A549 (cell line): ENCODE data around the gene CDK17. TPM values are rescaled to one million over a fixed set of nuclear protein-coding genes. Genes with fewer than 3 reads are reported as not detected.

ENCODE experiments used
- ATAC-seq, 2 experiments: fragments of 200-7000 bp in 1 of 2; fragments of >200 bp in 1 of 2; cut with Nextera tagmentation in 1 of 2; cut with Tn5 transposase in 1 of 2; 3 replicates each; pipeline versions ENCODE4 v1.8.0 to v1.9.1; 2018 to 2020; ENCODE audit warnings: mild to moderate bottlenecking in 1 of 2, moderate library complexity in 1 of 2
- CTCF ChIA-PET: fragments of 300-600 bp; sonication (Branson Sonifier 250); formaldehyde crosslinking; extraction: SDS; loops from one replicate; lab custom pipeline; 2021; ENCODE audit warnings: antibody characterized with exemption, inconsistent platforms; lab: Yijun Ruan, JAX
- POLR2A ChIA-PET: fragments of 350-600 bp; formaldehyde crosslinking; extraction: SDS; loops from one replicate; lab custom pipeline; 2021; ENCODE audit warnings: antibody characterized with exemption, inconsistent platforms; lab: Yijun Ruan, JAX
- DNase-seq, 2 experiments: peaks; one replicate each; pipeline versions ENCODE4 v3.0.0 to v3.0.0-alpha.2; 2011 to 2016; ENCODE audit warnings: low read depth in 1 of 2, low spot score in 1 of 2
- FAIRE-seq: peaks from 2 replicates; lab custom pipeline; 2011; peaks lifted over from hg19 to GRCh38; lab: Jason Lieb, UNC
- H3K27ac ChIP-seq, 2 experiments: fragments of >200 bp; sonication (Bioruptor Twin); formaldehyde crosslinking; 3 replicates each; pipeline ENCODE4 v1.5.1; 2016 to 2017
- H3K4me1 ChIP-seq: fragments of >200 bp; sonication (Bioruptor Twin); formaldehyde crosslinking; 3 replicates; pipeline ENCODE4 v1.6.1; 2016
- H3K4me2 ChIP-seq: fragments of >200 bp; sonication (Bioruptor Twin); formaldehyde crosslinking; 3 replicates; pipeline ENCODE4 v1.6.1; 2016
- H3K4me3 ChIP-seq: fragments of >200 bp; sonication (Bioruptor Twin); formaldehyde crosslinking; 3 replicates; pipeline ENCODE4 v1.5.1; 2016
- H3K9me3 ChIP-seq: fragments of >200 bp; sonication (Bioruptor Twin); formaldehyde crosslinking; 3 replicates; pipeline ENCODE4 v1.6.1; 2016
- BCL3 ChIP-seq: fragments of >200 bp; sonication (Bioruptor Twin); formaldehyde crosslinking; IDR thresholded peaks from 3 replicates; pipeline ENCODE4 v1.6.1; 2016
- CBX8 ChIP-seq: fragments of 200-600 bp; sonication (generic); IDR thresholded peaks from 2 replicates; pipeline ENCODE4 v1.6.1; 2016
- CEBPB ChIP-seq, 2 experiments: fragments of >200 bp in 1 of 2; sonication (Bioruptor Twin) in 1 of 2; formaldehyde crosslinking in 1 of 2; IDR thresholded peaks; 2 replicates each; pipeline ENCODE4 v1.6.1; 2012 to 2016
- CHD4 ChIP-seq: fragments of 200-600 bp; sonication (generic); IDR thresholded peaks from 2 replicates; pipeline ENCODE4 v1.6.1; 2016; ENCODE audit warnings: antibody characterized with exemption, mild to moderate bottlenecking, borderline replicate concordance
- EHMT2 ChIP-seq: fragments of 200-600 bp; sonication (generic); IDR thresholded peaks from 2 replicates; pipeline ENCODE4 v1.6.1; 2016; ENCODE audit warnings: antibody characterized with exemption, low read depth, mild to moderate bottlenecking, moderate library complexity
- FOXS1 ChIP-seq: fragments of 250-450 bp; sonication (Bioruptor Pico); IDR thresholded peaks from 2 replicates; pipeline ENCODE4 v1.5.0; 2020; ENCODE audit warnings: mild to moderate bottlenecking, moderate library complexity
- HES2 ChIP-seq: fragments of >200 bp; sonication (Bioruptor Twin); formaldehyde crosslinking; IDR thresholded peaks from 2 replicates; pipeline ENCODE4 v1.6.1; 2016
- HOXA7 ChIP-seq: fragments of 250-450 bp; sonication (Bioruptor Pico); IDR thresholded peaks from 2 replicates; pipeline ENCODE4 v1.5.0; 2020; ENCODE audit warnings: mild to moderate bottlenecking, moderate library complexity
- HOXB13 ChIP-seq: fragments of 250-450 bp; sonication (Bioruptor Pico); IDR thresholded peaks from 2 replicates; pipeline ENCODE4 v1.5.0; 2020; ENCODE audit warnings: low read depth, mild to moderate bottlenecking, moderate library complexity
- HOXB5 ChIP-seq: fragments of 250-450 bp; sonication (Bioruptor Pico); IDR thresholded peaks from 2 replicates; pipeline ENCODE4 v1.5.0; 2020; ENCODE audit warnings: mild to moderate bottlenecking, moderate library complexity
- JUNB ChIP-seq: fragments of >200 bp; sonication (Bioruptor Twin); formaldehyde crosslinking; IDR thresholded peaks from 2 replicates; pipeline ENCODE4 v1.6.1; 2016
- KDM1A ChIP-seq: fragments of 200-600 bp; sonication (generic); IDR thresholded peaks from 2 replicates; pipeline ENCODE4 v1.6.1; 2016; ENCODE audit warnings: low read depth, mild to moderate bottlenecking
- KDM5A ChIP-seq: fragments of 200-600 bp; sonication (generic); IDR thresholded peaks from 2 replicates; pipeline ENCODE4 v1.6.1; 2016; ENCODE audit warnings: antibody characterized with exemption, mild to moderate bottlenecking
- MAFK ChIP-seq: fragments of 450-650 bp; IDR thresholded peaks from 2 replicates; pipeline ENCODE4 v1.6.1; 2014; ENCODE audit not compliant: partially characterized antibody
- MAZ ChIP-seq: fragments of 150-350 bp; IDR thresholded peaks from 2 replicates; pipeline ENCODE4 v1.6.1; 2014; ENCODE audit warnings: antibody characterized with exemption, low read depth, low read length, borderline replicate concordance
- NFE2L2 ChIP-seq: fragments of 150-350 bp; conservative IDR thresholded peaks from 2 replicates; pipeline ENCODE4 v1.6.1; 2014; ENCODE audit warnings: low read length
- NPAS2 ChIP-seq: fragments of 250-450 bp; sonication (Bioruptor Pico); IDR thresholded peaks from 2 replicates; pipeline ENCODE4 v1.8.0; 2022; ENCODE audit warnings: mild to moderate bottlenecking, moderate library complexity, borderline replicate concordance
- PHF8 ChIP-seq: fragments of 200-600 bp; sonication (generic); IDR thresholded peaks from 2 replicates; pipeline ENCODE4 v1.6.1; 2016; ENCODE audit warnings: low read depth, mild to moderate bottlenecking, antibody characterized with exemption, moderate library complexity, borderline replicate concordance
- POLR2A ChIP-seq: IDR thresholded peaks from 2 replicates; pipeline ENCODE4 v1.6.1; 2012; ENCODE audit warnings: mild to moderate bottlenecking, low read length
- POLR2AphosphoS2 ChIP-seq: conservative IDR thresholded peaks from 2 replicates; pipeline ENCODE4 v1.6.1; 2012; ENCODE audit warnings: low read length, improper control_type of control experiment, inconsistent platforms
- RAD21 ChIP-seq, 2 experiments: fragments of >200 bp in 1 of 2; sonication (Bioruptor Twin) in 1 of 2; formaldehyde crosslinking in 1 of 2; IDR thresholded peaks in 1 of 2; conservative IDR thresholded peaks in 1 of 2; 2 replicates in 1 of 2; 3 replicates in 1 of 2; pipeline ENCODE4 v1.6.1; 2012 to 2018; ENCODE audit warnings: inconsistent platforms in 1 of 2
- RFX5 ChIP-seq: fragments of 450-650 bp; IDR thresholded peaks from 2 replicates; pipeline ENCODE4 v1.7.1; 2014; ENCODE audit warnings: antibody characterized with exemption, mild to moderate bottlenecking, moderate library complexity
- RNF2 ChIP-seq: fragments of 200-600 bp; sonication (generic); IDR thresholded peaks from 2 replicates; pipeline ENCODE4 v1.6.1; 2016; ENCODE audit warnings: low read depth, mild to moderate bottlenecking, antibody characterized with exemption, moderate library complexity, borderline replicate concordance
- TP53 ChIP-seq: fragments of 250-450 bp; sonication (Bioruptor Pico); IDR thresholded peaks from 2 replicates; pipeline ENCODE4 v1.5.0; 2021; ENCODE audit warnings: mild to moderate bottlenecking, moderate library complexity
- USF2 ChIP-seq: fragments of 450-650 bp; IDR thresholded peaks from 2 replicates; pipeline ENCODE4 v1.6.1; 2014; ENCODE audit warnings: antibody characterized with exemption
- ZC3H11A ChIP-seq: fragments of 450-650 bp; IDR thresholded peaks from 2 replicates; pipeline ENCODE4 v1.6.1; 2014; ENCODE audit warnings: antibody characterized with exemption, mild to moderate bottlenecking
- WGBS: methylation state at CpG from one replicate; pipeline ENCODE4 v1.1.6; 2017; ENCODE audit errors: missing lambda C conversion rate; 5-methylcytosine and 5-hydroxymethylcytosine counted together
- polyA plus RNA-seq, 4 experiments: library from polyadenylated mRNA; depleted of rRNA in 3 of 4; stranded (reverse); fragments of >200 nt; fragmentation: RNase III in 1 of 4; extraction: RNeasy Plus Mini Kit Qiagen cat#74134 plus additional on column Dnase treatment in 1 of 4; gene quantifications; 2 replicates in 3 of 4; 3 replicates in 1 of 4; pipeline ENCODE4 v1.2.3, GENCODE V29; 2011 to 2017
- TF ChIP-seq, protein P1 (sequence below): IDR thresholded peaks from 2 replicates; pipeline ENCODE4 v1.6.1; 2012; ENCODE audit warnings: low read depth, borderline replicate concordance
- TF ChIP-seq, protein P2 (sequence below): fragments of 200-600 bp; sonication (generic); IDR thresholded peaks from 2 replicates; pipeline ENCODE4 v1.6.1; 2016; ENCODE audit warnings: antibody characterized with exemption, mild to moderate bottlenecking, moderate library complexity

Gene CDK17
- polyA plus RNA-seq, 2 of the 4 experiments (the other 2 are of a cell fraction), result 11.4 to 43.5 TPM

DNA sequence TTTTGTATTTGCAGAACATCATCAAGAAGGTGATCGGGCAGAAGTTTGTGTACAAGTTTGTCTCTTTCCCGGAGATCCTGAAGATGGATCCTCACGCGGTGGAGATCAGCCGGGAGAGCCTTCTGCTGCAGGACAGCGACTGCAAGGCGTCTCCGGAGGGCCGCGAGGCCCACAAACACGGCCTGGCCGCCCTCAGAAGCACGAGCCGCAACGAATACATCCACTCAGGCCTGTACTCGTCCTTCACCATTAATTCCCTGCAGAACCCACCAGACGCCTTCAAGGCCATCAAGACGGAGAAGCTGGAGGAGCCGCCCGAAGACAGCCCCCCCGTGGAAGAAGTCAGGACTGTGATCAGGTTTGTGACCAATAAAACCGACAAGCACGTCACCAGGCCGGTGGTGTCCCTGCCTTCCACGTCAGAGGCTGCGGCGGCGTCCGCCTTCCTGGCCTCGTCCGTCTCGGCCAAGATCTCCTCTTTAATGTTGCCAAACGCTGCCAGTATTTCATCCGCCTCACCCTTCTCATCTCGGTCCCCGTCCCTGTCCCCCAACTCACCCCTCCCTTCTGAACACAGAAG, 153.2 kb downstream of the CDK17 start:
- Histone ChIP-seq H3K27ac (no peak overlapping the region), H3K4me2 (no peak overlapping the region), H3K9me3 (no peaks in the 10 kb centered on the region)
- ATAC-seq (no peak), DNase-seq (no peak)
- CTCF ChIA-PET, result interaction anchor here (1.0 kb wide), 1 partner anchor 9 kb away, joined by 3 read pairs; no protein-coding TSS in a partner anchor
- TF ChIP-seq, protein P1, sequence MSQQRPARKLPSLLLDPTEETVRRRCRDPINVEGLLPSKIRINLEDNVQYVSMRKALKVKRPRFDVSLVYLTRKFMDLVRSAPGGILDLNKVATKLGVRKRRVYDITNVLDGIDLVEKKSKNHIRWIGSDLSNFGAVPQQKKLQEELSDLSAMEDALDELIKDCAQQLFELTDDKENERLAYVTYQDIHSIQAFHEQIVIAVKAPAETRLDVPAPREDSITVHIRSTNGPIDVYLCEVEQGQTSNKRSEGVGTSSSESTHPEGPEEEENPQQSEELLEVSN, result no peak
- TF ChIP-seq POLR2AphosphoS2 (no peak), CHD4 (no peak), ZC3H11A (no peak), PHF8 (no peak), HES2 (no peak), CBX8 (no peak), POLR2A (no peak), FOXS1 (CRISPR knock-in tag) (no peak), NPAS2 (no peak), NFE2L2 (no peak), RFX5 (no peak), KDM5A (no peak), KDM1A (no peak)
- TF ChIP-seq, protein P2, sequence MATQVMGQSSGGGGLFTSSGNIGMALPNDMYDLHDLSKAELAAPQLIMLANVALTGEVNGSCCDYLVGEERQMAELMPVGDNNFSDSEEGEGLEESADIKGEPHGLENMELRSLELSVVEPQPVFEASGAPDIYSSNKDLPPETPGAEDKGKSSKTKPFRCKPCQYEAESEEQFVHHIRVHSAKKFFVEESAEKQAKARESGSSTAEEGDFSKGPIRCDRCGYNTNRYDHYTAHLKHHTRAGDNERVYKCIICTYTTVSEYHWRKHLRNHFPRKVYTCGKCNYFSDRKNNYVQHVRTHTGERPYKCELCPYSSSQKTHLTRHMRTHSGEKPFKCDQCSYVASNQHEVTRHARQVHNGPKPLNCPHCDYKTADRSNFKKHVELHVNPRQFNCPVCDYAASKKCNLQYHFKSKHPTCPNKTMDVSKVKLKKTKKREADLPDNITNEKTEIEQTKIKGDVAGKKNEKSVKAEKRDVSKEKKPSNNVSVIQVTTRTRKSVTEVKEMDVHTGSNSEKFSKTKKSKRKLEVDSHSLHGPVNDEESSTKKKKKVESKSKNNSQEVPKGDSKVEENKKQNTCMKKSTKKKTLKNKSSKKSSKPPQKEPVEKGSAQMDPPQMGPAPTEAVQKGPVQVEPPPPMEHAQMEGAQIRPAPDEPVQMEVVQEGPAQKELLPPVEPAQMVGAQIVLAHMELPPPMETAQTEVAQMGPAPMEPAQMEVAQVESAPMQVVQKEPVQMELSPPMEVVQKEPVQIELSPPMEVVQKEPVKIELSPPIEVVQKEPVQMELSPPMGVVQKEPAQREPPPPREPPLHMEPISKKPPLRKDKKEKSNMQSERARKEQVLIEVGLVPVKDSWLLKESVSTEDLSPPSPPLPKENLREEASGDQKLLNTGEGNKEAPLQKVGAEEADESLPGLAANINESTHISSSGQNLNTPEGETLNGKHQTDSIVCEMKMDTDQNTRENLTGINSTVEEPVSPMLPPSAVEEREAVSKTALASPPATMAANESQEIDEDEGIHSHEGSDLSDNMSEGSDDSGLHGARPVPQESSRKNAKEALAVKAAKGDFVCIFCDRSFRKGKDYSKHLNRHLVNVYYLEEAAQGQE, result no peak
- TF ChIP-seq, all 56 proteins: peak for 0
- 96% methylated on average over 36 of the region's 36 CpGs for WGBS
- Histone ChIP-seq H3K4me1 (peaks cover 9% of the 10 kb centered on the region; the same call in 2 of the 3 replicates), H3K4me3 (no peak overlapping the region)
- FAIRE-seq, result no peak
- POLR2A ChIA-PET, result no interaction called here

DNA sequence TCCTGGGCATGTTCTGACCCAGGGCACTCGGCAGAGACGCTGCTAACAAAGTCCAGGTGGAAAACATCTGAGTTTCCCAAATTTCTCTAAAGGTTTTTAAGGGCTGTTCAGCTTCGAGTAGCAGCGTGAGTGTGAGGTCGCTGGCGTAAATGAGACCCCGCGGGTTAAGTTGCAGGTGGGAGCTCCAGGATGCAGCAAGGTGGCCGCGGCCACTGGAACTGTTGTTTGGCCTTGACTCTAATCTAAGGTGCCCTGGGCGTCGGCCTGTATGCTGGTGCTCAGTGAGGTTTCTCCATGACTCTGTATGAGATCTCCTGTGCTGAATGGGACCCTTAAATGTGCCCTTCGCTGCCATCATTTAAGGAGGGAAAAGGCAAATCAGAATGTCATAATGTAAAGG, 155.4 kb downstream of the CDK17 start:
- H3K27ac ChIP-seq, result no peak overlapping the region
- H3K4me2 ChIP-seq, result no peak overlapping the region
- H3K9me3 ChIP-seq, result no peaks in the 10 kb centered on the region
- H3K4me3 ChIP-seq, result no peak overlapping the region
- FAIRE-seq, result no peak
- CTCF ChIA-PET, result interaction anchor here (0.7 to 1.4 kb wide), 4 partner anchors 16 to 197 kb away, joined by 3 to 4 read pairs (median 4); no protein-coding TSS in a partner anchor
- H3K4me1 ChIP-seq, result peaks cover 9% of the 10 kb centered on the region; the same call in 2 of the 3 replicates
- TF ChIP-seq JUNB (no peak), EHMT2 (no peak), RNF2 (no peak), HOXA7 (CRISPR knock-in tag) (no peak)
- DNase-seq, result no peak
- WGBS, result 95% methylated on average over 13 of the region's 13 CpGs
- POLR2A ChIA-PET, result no interaction called here
- no peak for ATAC-seq

- no peak overlapping the region for H3K4me2 ChIP-seq
- FAIRE-seq, result no peak
- WGBS, result 82% methylated on average over 12 of the region's 12 CpGs
- H3K9me3 ChIP-seq, result no peaks in the 10 kb centered on the region
- H3K4me3 ChIP-seq, result no peak overlapping the region
- CTCF ChIA-PET, result interaction anchor here (0.9 to 1.0 kb wide), 2 partner anchors 27 to 30 kb away, joined by 3 to 4 read pairs; no protein-coding TSS in a partner anchor
- POLR2A ChIA-PET, result no interaction called here
- no peak; a peak in 1 of 6 replicates for ATAC-seq
- 0 out of 6 replicates have a peak overlapping the region, but pooled peaks of 1 of the 2 experiments have one; percentile 33 for H3K27ac ChIP-seq
- H3K4me1 ChIP-seq, result peaks cover 6% of the 10 kb centered on the region; the same call in 2 of the 3 replicates
- no peak for DNase-seq
- TF ChIP-seq HOXB13 (CRISPR knock-in tag), result no peak
- TF ChIP-seq RAD21 (conservative IDR thresholded peaks at IDR 0.05 in 1 of 2, IDR thresholded peaks at IDR 0.05 in 1 of 2), result no peak
- no peak for TF ChIP-seq MAFK
- no peak for TF ChIP-seq HOXB5 (CRISPR knock-in tag)
- no peak for TF ChIP-seq HES2
- TF ChIP-seq TP53 (CRISPR knock-in tag), result no peak
- TF ChIP-seq BCL3, result no peak
- no peak for TF ChIP-seq POLR2A
- no peak for TF ChIP-seq NPAS2
- no peak for TF ChIP-seq CEBPB (IDR thresholded peaks at IDR 0.05)
- no peak for TF ChIP-seq CBX8
- no peak for TF ChIP-seq USF2
- TF ChIP-seq MAZ, result no peak
These were observed 157.6 kb downstream of the CDK17 start for GRCh38 chr12:96242597-96242996.
